H4 (cell line): Measurements from ENCODE around the gene JOSD2. TPM values are rescaled to one million over a fixed set of nuclear protein-coding genes. Genes with fewer than 3 reads are reported as not detected.
A peak's percentile ranks its signal among the peaks of the same experiment; 100 is the strongest.
"Not testable (repeated sequence)": the region's sequence is repeated elsewhere in the genome, so short reads cannot be mapped to it uniquely, and the experiment has no call there.

Experiments used
- DNase-seq: peaks from one replicate; pipeline ENCODE4 v3.0.0-alpha.2; 2015; ENCODE audit warnings: low spot score
- total RNA-seq: library from RNA; depleted of rRNA; stranded (reverse); fragments of >200 nt; shearing (Covaris generic); gene quantifications from 2 replicates; pipeline ENCODE4 v1.2.3, GENCODE V29; 2014

Gene JOSD2
- total RNA-seq, 1 experiment from 2014 or later = 28.7 TPM

- peak; percentile 73 for DNase-seq
Measured at GRCh38 chr19:50478901-50479715, 31.9 kb downstream of the JOSD2 start.

GRCh38 chr19:50477751-50478515, 33.1 kb downstream of the JOSD2 start:
- DNase-seq = no peak

GRCh38 chr19:50476907-50477238, 34.1 kb downstream of the JOSD2 start:
- no peak for DNase-seq

GRCh38 chr19:50476224-50476906, 34.6 kb downstream of the JOSD2 start, which contains the start of the genes EMC10 and GARIN5A:
Gene EMC10 (plus strand): TSS chr19:50476507. CDS start chr19:50476545, 38 bp downstream.
Gene GARIN5A (minus strand): TSS chr19:50476848. CDS start chr19:50476388, 460 bp downstream.
- peak; percentile 97 for DNase-seq

GRCh38 chr19:50475736-50476223, 35.2 kb downstream of the JOSD2 start:
- DNase-seq = no peak

GRCh38 chr19:50475101-50475568, 35.9 kb downstream of the JOSD2 start:
- no peak for DNase-seq

- not testable (repeated sequence) for DNase-seq
Measured at GRCh38 chr19:50473336-50473735, 37.7 kb downstream of the JOSD2 start.

- no peak for DNase-seq
Measured at GRCh38 chr19:50468818-50469217, 42.2 kb downstream of the JOSD2 start.

GRCh38 chr19:50467566-50467965, 43.4 kb downstream of the JOSD2 start:
- DNase-seq = no peak

- no peak for DNase-seq
Measured at GRCh38 chr19:50466706-50467039, 44.3 kb downstream of the JOSD2 start.

- DNase-seq = no peak
Measured at GRCh38 chr19:50465986-50466705, 44.8 kb downstream of the JOSD2 start.

- DNase-seq = no peak
Measured at GRCh38 chr19:50465000-50465399, 46.0 kb downstream of the JOSD2 start.

- DNase-seq = no peak
Measured at GRCh38 chr19:50464348-50464747, 46.6 kb downstream of the JOSD2 start.

GRCh38 chr19:50462970-50463369, 48.0 kb downstream of the JOSD2 start:
- DNase-seq = no peak

GRCh38 chr19:50461066-50461875, 49.7 kb downstream of the JOSD2 start:
- DNase-seq = peak; percentile 82

GRCh38 chr19:50460161-50460765, 50.7 kb downstream of the JOSD2 start:
- DNase-seq = no peak

- no peak for DNase-seq
Measured at GRCh38 chr19:50459638-50460037, 51.4 kb downstream of the JOSD2 start.

- DNase-seq = no peak
Measured at GRCh38 chr19:50459067-50459456, 51.9 kb downstream of the JOSD2 start.

- no peak for DNase-seq
Measured at GRCh38 chr19:50458396-50459066, 52.5 kb downstream of the JOSD2 start.

GRCh38 chr19:50457300-50457699, 53.7 kb downstream of the JOSD2 start:
- DNase-seq = no peak
